Endothelial cell of umbilical vein (primary cell): ENCODE results near the gene DLGAP1.

Source experiments
- CTCF ChIP-seq, 2 donors: IDR thresholded peaks; 1 replicate in 1 of 2; 2 replicates in 1 of 2; pipeline ENCODE4 v1.5.1; 2011; ENCODE audit warnings: low read length in 2 of 2, mild to moderate bottlenecking in 2 of 2, moderate library complexity in 2 of 2, control low read depth in 1 of 2, inconsistent platforms in 1 of 2, low read depth in 1 of 2; ENCODE audit not compliant: insufficient read depth in 1 of 2; ENCODE audit errors: extremely low read depth in 1 of 2
- EZH2 ChIP-seq: IDR thresholded peaks from 2 replicates; pipeline ENCODE4 v1.6.1; 2012; ENCODE audit warnings: borderline replicate concordance, low read depth, mild to moderate bottlenecking, moderate library complexity, low read length, inconsistent platforms; ENCODE audit not compliant: severe bottlenecking

- no peak for TF ChIP-seq CTCF (IDR thresholded peaks at IDR 0.05; ENCODE audit: extremely low read depth in 1 of 2, insufficient read depth in 1 of 2, low read depth in 1 of 2, low read length in 2 of 2)
- TF ChIP-seq EZH2: no peak
These were observed 713.8 kb downstream of the DLGAP1 start for GRCh38 chr18:3741333-3741732.
